WTC11 (cell line): ENCODE measurements around the gene MRPS5.

Experiments used
- CREB1 ChIP-seq: sonication (generic); formaldehyde crosslinking; IDR thresholded peaks from 2 replicates; pipeline ENCODE4 v1.8.0; 2023; ENCODE audit warnings: mild to moderate bottlenecking, missing genetic modification reagents
- CTCF ChIP-seq: fragments of 200-600 bp; IDR thresholded peaks from 2 replicates; pipeline ENCODE4 v1.8.0; 2022; ENCODE audit warnings: antibody characterized with exemption
- TCF7 ChIP-seq: sonication (generic); formaldehyde crosslinking; IDR thresholded peaks from 2 replicates; pipeline ENCODE4 v1.8.0; 2022; ENCODE audit warnings: mild to moderate bottlenecking, low read depth, missing genetic modification reagents, moderate library complexity
- ZNF138 ChIP-seq: sonication (generic); formaldehyde crosslinking; conservative IDR thresholded peaks from 2 replicates; pipeline ENCODE4 v1.8.1; 2022; ENCODE audit warnings: mild to moderate bottlenecking, moderate library complexity, missing genetic modification reagents
- TF ChIP-seq, protein P1 (sequence below): sonication (generic); formaldehyde crosslinking; IDR thresholded peaks from 2 replicates; pipeline ENCODE4 v1.8.1; 2022; ENCODE audit warnings: mild to moderate bottlenecking, moderate library complexity, missing genetic modification reagents

DNA sequence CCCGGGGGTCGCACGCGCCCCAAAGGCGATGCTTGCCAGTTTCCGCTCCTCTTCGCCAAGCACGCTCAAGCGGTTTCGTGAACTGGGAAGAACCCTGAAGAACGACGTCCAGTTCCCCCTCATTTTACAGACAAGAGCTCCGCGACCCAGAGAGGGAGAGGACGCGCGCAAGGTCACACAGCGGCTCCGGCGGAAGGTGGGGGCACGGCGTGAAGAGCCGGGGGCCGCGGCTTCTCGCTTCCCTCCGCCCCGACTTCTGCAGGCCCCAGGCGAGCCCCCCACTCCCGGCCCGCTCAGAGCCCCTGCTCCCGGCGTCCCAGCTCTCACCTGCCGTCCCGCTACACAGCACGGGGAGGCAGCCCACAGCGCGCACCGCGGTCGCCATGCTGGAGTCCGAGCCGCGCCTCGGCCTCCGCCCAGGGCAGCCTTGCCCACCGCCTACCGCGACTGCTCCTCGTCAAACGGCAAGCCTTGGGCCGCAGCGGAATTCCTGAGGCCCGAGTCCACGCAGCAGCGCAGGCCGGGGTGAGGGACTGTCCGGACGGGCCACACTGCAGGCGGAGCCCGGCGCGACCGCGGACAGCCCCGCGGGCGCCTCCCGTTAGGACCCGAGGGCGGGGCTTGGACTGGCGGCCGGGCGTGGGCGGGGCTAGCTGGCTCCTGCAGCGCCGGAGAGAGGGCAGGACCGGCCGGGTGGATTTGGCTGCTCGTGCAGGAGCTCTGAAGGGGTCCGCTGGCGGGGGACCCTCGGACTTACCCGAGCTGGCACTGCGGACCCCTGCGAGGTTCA, at the start of gene MRPS5:
- TF ChIP-seq CTCF (no peak), ZNF138 (CRISPR knock-in tag) (no peak), CREB1 (no peak), TCF7 (no peak)
- TF ChIP-seq, protein P1, sequence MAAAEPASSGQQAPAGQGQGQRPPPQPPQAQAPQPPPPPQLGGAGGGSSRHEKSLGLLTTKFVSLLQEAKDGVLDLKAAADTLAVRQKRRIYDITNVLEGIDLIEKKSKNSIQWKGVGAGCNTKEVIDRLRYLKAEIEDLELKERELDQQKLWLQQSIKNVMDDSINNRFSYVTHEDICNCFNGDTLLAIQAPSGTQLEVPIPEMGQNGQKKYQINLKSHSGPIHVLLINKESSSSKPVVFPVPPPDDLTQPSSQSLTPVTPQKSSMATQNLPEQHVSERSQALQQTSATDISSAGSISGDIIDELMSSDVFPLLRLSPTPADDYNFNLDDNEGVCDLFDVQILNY (CRISPR knock-in tag): peak; percentile 57; the same call in 1 of the 2 replicates
